GM18505 (cell line): Measurements from ENCODE around the gene CHP1.
"Not testable (repeated sequence)": the region's sequence is repeated elsewhere in the genome, so short reads cannot be mapped to it uniquely, and the experiment has no call there.

Experiments
- ATAC-seq: cut with Tn5 transposase; IDR thresholded peaks from one replicate; pipeline ENCODE4 v1.9.1; 2021; ENCODE audit not compliant: unreplicated experiment
- POLR2A ChIP-seq: IDR thresholded peaks from 4 replicates; pipeline ENCODE4 v1.6.1; 2011; ENCODE audit warnings: borderline replicate concordance; ENCODE audit not compliant: insufficient read depth, insufficient read length; ENCODE audit errors: extremely low read depth

Gene CHP1

GRCh38 chr15:41263891-41264351, 32.9 kb downstream of the CHP1 start:
- no peak for TF ChIP-seq POLR2A

GRCh38 chr15:41269887-41270286, 38.8 kb downstream of the CHP1 start:
- no peak for TF ChIP-seq POLR2A
- ATAC-seq: no peak

More at GRCh38 chr15:41263891-41264351, 32.9 kb downstream of the CHP1 start:
- ATAC-seq: no peak

DNA sequence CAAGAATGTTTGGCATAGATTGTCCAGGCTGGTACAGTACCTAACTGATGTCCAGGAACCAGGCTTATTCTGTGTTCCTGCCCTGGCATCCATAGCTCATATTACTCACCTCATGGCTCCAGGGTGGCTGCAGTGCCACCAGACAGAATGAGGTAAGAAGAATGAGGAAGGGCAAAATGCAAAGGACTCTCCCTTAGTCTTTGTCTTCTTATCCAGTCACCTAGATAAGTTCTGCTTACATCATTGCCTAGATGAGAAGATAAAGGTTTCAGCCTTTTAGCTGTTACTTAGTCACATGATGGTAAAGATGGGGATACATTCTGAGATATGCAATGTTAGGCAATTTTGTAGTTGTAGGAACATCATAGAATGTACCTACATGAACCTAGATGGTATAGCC, 45.8 kb downstream of the CHP1 start:
- no peak for TF ChIP-seq POLR2A
- ATAC-seq: no peak

DNA sequence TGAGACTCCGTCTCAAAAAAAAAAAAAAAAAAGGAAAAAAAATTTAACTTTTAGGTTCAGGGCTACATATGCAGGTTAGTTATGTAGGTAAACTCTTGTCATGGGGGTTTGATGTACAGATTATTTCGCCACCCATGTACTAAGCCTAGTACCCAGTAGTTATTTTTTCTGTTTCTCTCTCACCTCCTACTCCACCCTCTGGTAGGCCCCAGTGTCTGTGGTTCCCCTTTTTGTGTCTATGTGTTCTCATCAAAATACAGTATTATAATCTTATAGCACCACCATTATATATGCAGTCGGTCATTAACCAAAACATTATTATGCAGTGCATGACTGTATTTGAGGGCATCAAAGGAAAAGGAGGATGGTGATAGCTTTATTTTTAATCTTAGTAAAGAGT, 47.3 kb downstream of the CHP1 start:
- no peak for TF ChIP-seq POLR2A
- no peak for ATAC-seq

DNA sequence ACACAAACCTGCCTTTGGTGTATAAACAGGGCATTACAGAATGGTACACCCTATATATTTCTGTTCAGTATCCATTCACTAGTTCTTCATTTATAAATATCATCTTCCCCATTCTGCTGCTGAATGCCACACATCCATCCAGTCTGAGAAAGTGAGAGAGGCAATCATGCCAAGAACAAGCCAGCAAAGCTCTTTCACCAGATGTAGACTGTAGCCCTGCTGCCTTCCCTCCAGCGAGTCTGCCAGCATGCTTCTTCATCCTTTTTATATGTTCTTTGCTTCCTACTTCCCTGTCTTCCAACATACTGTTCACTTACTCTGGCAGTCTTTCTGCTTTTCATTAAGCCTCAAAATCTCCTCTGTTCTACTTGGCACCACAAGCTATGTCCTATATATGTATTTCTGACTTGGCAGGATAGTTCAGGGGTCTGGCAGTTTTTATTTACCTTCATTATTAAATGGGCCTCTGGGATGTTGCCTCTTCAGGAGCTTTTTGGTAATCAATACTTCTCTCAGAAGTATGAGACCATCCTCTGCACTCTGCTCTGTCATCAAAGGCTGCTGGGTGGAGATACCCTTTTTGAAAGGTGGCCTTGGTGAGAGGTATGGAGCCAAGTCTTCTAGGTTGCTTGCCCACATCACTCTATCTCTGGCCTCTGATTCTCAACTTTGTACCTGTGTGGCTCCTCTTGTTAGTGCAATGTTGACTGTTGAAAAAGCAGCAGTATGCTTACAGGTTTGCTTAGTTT, 48.6 kb downstream of the CHP1 start:
- no peak for ATAC-seq
- no peak for TF ChIP-seq POLR2A

DNA sequence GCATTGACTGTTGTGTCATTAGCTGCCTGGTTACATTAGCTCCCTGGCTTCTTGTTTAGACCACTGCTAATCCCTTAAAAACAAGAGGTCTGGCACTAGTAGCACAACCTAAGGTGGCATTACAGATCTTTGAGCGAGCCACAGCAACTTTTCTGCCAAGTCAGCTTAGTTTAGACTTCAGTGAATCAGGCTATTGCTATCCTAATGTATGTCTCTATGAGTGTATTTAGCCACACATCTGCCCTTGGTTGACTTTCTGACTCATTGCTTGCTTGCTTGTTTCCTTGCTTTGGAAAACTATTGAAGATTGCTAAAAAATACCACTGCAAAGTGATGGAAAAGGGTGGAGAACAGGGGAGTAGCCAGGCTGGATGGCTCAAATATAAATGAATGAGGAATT, 50.2 kb downstream of the CHP1 start:
- no peak for TF ChIP-seq POLR2A
- ATAC-seq: no peak

DNA sequence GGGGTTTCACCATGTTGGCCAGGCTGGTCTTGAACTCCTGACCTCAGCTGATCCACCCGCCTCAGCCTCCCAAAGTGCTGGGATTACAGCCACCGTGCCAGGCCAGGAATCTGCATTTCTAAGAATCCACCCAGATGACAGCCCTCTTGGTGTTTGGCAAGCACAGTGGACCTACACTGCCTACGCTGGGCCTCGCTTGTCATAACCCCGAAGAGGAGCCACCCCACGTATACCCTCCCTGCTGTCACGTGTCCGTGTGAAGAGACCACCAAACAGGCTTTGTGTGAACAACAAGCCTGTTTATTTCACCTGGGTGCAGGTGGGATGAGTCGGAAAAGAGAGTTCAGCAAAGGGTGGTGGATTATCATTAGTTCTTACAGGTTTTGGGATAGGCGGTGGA, 51.4 kb downstream of the CHP1 start:
- not testable (repeated sequence) for ATAC-seq

GRCh38 chr15:41282980-41283652, 52.0 kb downstream of the CHP1 start:
- not testable (repeated sequence) for ATAC-seq

GRCh38 chr15:41283653-41284426, 52.8 kb downstream of the CHP1 start:
- TF ChIP-seq POLR2A: peak; percentile 92
- peak; percentile 91 for ATAC-seq

DNA sequence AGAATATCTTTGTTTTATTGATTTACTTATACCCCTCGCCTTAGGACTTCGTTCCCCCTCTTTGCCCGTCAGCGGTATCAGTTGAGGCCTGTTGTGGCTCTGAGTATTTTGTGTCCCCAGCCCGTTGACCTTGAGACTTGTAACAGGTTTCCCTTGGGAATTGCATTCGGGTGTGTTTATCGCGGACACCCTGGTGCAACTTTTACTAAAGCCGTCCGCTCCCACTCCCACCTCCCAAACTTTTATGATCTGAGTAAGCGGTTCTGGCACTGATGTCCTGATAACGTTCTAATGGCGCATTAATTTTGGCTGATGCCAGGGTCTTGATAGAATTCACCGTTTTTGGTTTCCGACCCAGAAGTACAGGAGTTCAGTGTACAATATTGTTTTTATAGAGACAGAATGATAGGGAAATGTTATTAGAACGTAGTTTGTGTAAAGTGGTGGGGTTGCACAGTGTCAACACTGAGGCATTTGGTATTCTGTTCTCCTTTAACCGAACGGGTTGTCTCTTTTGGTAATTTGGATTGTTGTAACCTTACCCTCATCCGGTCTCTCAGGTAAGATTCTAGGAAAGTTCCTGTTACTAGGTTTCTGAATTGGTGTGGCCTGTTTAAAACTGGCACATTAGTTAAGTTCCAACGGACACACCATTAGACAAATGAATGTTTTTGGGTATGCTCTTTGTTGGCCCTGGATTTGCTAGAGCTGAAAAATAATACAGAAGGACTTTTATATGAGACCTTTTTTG, 53.5 kb downstream of the CHP1 start:
- TF ChIP-seq POLR2A: no peak

GRCh38 chr15:41285285-41285684, 54.2 kb downstream of the CHP1 start:
- no peak for TF ChIP-seq POLR2A
- ATAC-seq: no peak

More for the DNA sequence above, 53.5 kb downstream of the CHP1 start:
- ATAC-seq: peak; percentile 2

DNA sequence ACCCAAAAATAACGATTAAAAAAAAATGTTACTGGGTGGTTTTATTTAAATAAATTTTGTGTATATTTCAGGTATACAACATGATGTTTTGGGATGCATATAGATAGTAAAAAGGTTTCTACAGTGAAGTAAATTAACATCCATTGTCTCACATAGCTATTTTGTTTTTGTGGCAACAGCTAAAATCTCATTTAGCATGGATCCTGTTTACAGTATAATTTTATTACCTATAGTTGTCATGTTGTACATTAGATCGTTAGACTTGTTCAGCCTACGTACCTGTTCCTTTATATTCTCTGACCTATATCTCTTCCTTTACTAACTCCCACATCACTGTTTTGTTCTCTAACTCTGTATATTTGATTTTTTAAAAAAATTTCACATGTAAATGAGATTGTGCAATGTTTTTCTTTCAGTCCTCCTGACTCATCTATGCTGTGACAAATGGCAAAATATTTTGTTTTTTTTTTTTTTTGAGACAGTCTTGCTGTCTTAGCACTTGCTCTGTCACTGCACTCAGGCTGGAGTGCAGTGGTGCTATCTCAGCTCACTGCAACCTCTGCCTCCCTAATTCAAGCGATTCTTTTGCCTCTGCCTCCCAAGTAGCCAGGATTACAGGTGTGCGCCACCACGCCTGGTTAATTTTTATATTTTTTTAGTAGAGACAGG, 55.7 kb downstream of the CHP1 start:
- no peak for ATAC-seq

DNA sequence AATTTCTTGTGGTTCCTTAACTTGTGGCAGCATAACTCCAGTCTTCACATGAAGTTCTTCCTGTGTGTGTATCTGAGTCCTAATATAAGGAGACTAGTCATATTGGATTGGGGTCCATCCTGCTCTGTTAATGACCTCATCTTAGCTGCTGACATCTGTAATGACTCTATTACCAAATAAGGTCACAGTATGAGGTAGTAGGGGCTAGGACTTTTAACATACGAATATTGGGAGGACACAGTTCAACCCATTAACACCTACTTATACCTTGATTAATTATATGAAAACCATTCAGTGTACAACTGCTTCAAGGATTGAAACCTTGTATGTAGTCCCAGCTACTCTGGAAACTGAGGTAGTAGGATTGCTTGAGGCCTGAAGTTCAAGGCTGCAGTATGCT, 57.4 kb downstream of the CHP1 start:
- TF ChIP-seq POLR2A: no peak
- no peak for ATAC-seq

More for the DNA sequence above, 55.7 kb downstream of the CHP1 start:
- no peak for TF ChIP-seq POLR2A
